Ishikawa (cell line): ENCODE data around the gene ZNF30.

Source experiments
- CEBPB ChIP-seq: IDR thresholded peaks from 2 replicates; pipeline ENCODE4 v1.6.1; 2012
- CREB1 ChIP-seq: IDR thresholded peaks from 2 replicates; pipeline ENCODE4 v1.6.1; 2012; ENCODE audit warnings: low read depth
- EGR1 ChIP-seq: IDR thresholded peaks from 2 replicates; pipeline ENCODE4 v1.6.1; 2012
- EP300 ChIP-seq: IDR thresholded peaks from 2 replicates; pipeline ENCODE4 v1.6.1; 2012; ENCODE audit warnings: borderline replicate concordance
- FOXM1 ChIP-seq: IDR thresholded peaks from 2 replicates; pipeline ENCODE4 v1.6.1; 2012; ENCODE audit warnings: low read depth, borderline replicate concordance
- MAX ChIP-seq: IDR thresholded peaks from 2 replicates; pipeline ENCODE4 v1.6.1; 2012
- NFIC ChIP-seq: IDR thresholded peaks from 2 replicates; pipeline ENCODE4 v1.6.1; 2012
- RAD21 ChIP-seq: IDR thresholded peaks from 2 replicates; pipeline ENCODE4 v1.6.1; 2012; ENCODE audit warnings: low read depth
- REST ChIP-seq: IDR thresholded peaks from 2 replicates; pipeline ENCODE4 v1.6.1; 2012; ENCODE audit warnings: low read depth, mild to moderate bottlenecking
- TAF1 ChIP-seq: IDR thresholded peaks from 2 replicates; pipeline ENCODE4 v1.6.1; 2012; ENCODE audit warnings: low read depth, mild to moderate bottlenecking
- TCF12 ChIP-seq: IDR thresholded peaks from 2 replicates; pipeline ENCODE4 v1.6.1; 2012; ENCODE audit warnings: low read depth
- TEAD4 ChIP-seq: IDR thresholded peaks from 2 replicates; pipeline ENCODE4 v1.6.1; 2012
- USF1 ChIP-seq: IDR thresholded peaks from 2 replicates; pipeline ENCODE4 v1.6.1; 2012
- YY1 ChIP-seq: IDR thresholded peaks from 2 replicates; pipeline ENCODE4 v1.6.1; 2012; ENCODE audit warnings: low read depth
- ZBTB7A ChIP-seq: IDR thresholded peaks from 2 replicates; pipeline ENCODE4 v1.6.1; 2012; ENCODE audit warnings: low read depth

Gene ZNF30

GRCh38 chr19:34988119-34988518 lies 61.4 kb downstream of the ZNF30 start:
- TF ChIP-seq EGR1, result no peak
- no peak for TF ChIP-seq MAX
- no peak for TF ChIP-seq FOXM1
- TF ChIP-seq TCF12, result no peak
- no peak for TF ChIP-seq REST
- no peak for TF ChIP-seq TAF1
- no peak for TF ChIP-seq TEAD4
- TF ChIP-seq NFIC, result no peak
- no peak for TF ChIP-seq CREB1
- TF ChIP-seq RAD21, result no peak
- TF ChIP-seq YY1, result no peak
- TF ChIP-seq USF1, result no peak
- no peak for TF ChIP-seq EP300
- no peak for TF ChIP-seq ZBTB7A
- no peak for TF ChIP-seq CEBPB

- TF ChIP-seq MAX (no peak), TCF12 (no peak), FOXM1 (no peak), REST (no peak), ZBTB7A (no peak)
Measured at GRCh38 chr19:34989298-34989697, 62.6 kb downstream of the ZNF30 start.

GRCh38 chr19:34990578-34991192 lies 64.0 kb downstream of the ZNF30 start:
- TF ChIP-seq CEBPB (no peak), ZBTB7A (no peak), USF1 (no peak), TCF12 (no peak), FOXM1 (no peak), MAX (no peak), NFIC (no peak), EGR1 (no peak), YY1 (no peak), CREB1 (no peak)

GRCh38 chr19:34991542-34992333 lies 65.0 kb downstream of the ZNF30 start:
- TF ChIP-seq YY1 (no peak), TCF12 (no peak), MAX (no peak), ZBTB7A (no peak), CEBPB (no peak), FOXM1 (no peak), TEAD4 (no peak), TAF1 (no peak)

- TF ChIP-seq YY1 (no peak), EP300 (no peak)
Measured at GRCh38 chr19:34994286-34994642, 67.6 kb downstream of the ZNF30 start.
